ENCODE results near the gene TRAPPC3L. TPM values are rescaled to one million over a fixed set of nuclear protein-coding genes. Genes with fewer than 3 reads are reported as not detected.
"Not testable (repeated sequence)": the region's sequence is repeated elsewhere in the genome, so short reads cannot be mapped to it uniquely, and the experiment has no call there.

TRAPPC3L gene
- total and polyA plus RNA-seq, 10 donors = 0.33 to 6.3 (median 2.9) TPM

GRCh38 chr6:116507324-116507723 lies 38.2 kb downstream of the TRAPPC3L start:
- TF ChIP-seq POLR2A (IDR thresholded peaks at IDR 0.05) (no peak), POLR2AphosphoS5 (IDR thresholded peaks at IDR 0.05) (no peak), CTCF (IDR thresholded peaks at IDR 0.05 in 8 of 11, conservative IDR thresholded peaks at IDR 0.05 in 3 of 11) (no peak)
- no peak for DNase-seq
- Histone ChIP-seq H3K27ac (no peak overlapping the region), H3K36me3 (no peaks in the 10 kb centered on the region), H3K27me3 (replicated peaks in 1 of 7) (no peaks in the 10 kb centered on the region), H3K4me1 (peaks cover 0 to 12% (median 0%) of the 10 kb centered on the region in 6 donors), H3K9me3 (peaks cover 0 to 20% (median 6%) of the 10 kb centered on the region in 8 donors), H3K4me3 (no peak overlapping the region)
- 82 to 96% (median 92%) methylated on average over 3 of the region's 3 CpGs for WGBS, 5 donors
- intact Hi-C loops (cut with DNase I; ENCODE audit: low total_unique reads) = no loop called here

GRCh38 chr6:116500969-116501433 lies 44.5 kb downstream of the TRAPPC3L start:
- Histone ChIP-seq H3K27ac (no peak overlapping the region), H3K4me3 (no peak overlapping the region), H3K9me3 (peaks cover 0 to 7% (median 0%) of the 10 kb centered on the region in 8 donors), H3K4me1 (no peaks in the 10 kb centered on the region), H3K27me3 (replicated peaks in 1 of 7) (no peaks in the 10 kb centered on the region), H3K36me3 (no peaks in the 10 kb centered on the region)
- no peak for TF ChIP-seq POLR2A (IDR thresholded peaks at IDR 0.05)
- TF ChIP-seq POLR2AphosphoS5 (IDR thresholded peaks at IDR 0.05) = no peak
- no peak for TF ChIP-seq CTCF (IDR thresholded peaks at IDR 0.05 in 8 of 11, conservative IDR thresholded peaks at IDR 0.05 in 3 of 11)
- 69 to 87% (median 75%) methylated on average over 9 of the region's 9 CpGs for WGBS, 5 donors
- intact Hi-C loops (cut with DNase I; ENCODE audit: low total_unique reads) = no loop called here
- DNase-seq = no peak

GRCh38 chr6:116497113-116497676 lies 48.3 kb downstream of the TRAPPC3L start:
- 72 to 92% (median 83%) methylated on average over 3 of the region's 3 CpGs for WGBS, 5 donors
- TF ChIP-seq CTCF (IDR thresholded peaks at IDR 0.05 in 8 of 11, conservative IDR thresholded peaks at IDR 0.05 in 3 of 11) (no peak), POLR2AphosphoS5 (IDR thresholded peaks at IDR 0.05) (no peak), POLR2A (IDR thresholded peaks at IDR 0.05) (no peak)
- no peaks in the 10 kb centered on the region for H3K4me1 ChIP-seq
- no peaks in the 10 kb centered on the region for H3K9me3 ChIP-seq
- no peak overlapping the region for H3K27ac ChIP-seq
- no peaks in the 10 kb centered on the region for H3K27me3 ChIP-seq (replicated peaks in 1 of 7)
- H3K4me3 ChIP-seq = no peak overlapping the region
- no peaks in the 10 kb centered on the region for H3K36me3 ChIP-seq
- DNase-seq = no peak
- intact Hi-C loops (cut with DNase I; ENCODE audit: low total_unique reads) = no loop called here

GRCh38 chr6:116495161-116495560 lies 50.3 kb downstream of the TRAPPC3L start:
- H3K4me1 ChIP-seq; DNase-seq; H3K27ac ChIP-seq; H3K36me3 ChIP-seq; H3K9me3 ChIP-seq; H3K27me3 ChIP-seq (replicated peaks in 1 of 7); H3K4me3 ChIP-seq; intact Hi-C loops (cut with DNase I; ENCODE audit: low total_unique reads): not testable (repeated sequence)
- 92 to 100% (median 96%) methylated on average over 1 of the region's 1 CpG for WGBS, 5 donors
